Stomach (tissue), 9 donors: Measurements from ENCODE around the gene RAB20. TPM values are rescaled to one million over a fixed set of nuclear protein-coding genes. Genes with fewer than 3 reads are reported as not detected.

ENCODE experiments used
- DNase-seq, 2 donors: peaks; one replicate each; pipeline versions ENCODE4 v3.0.0 to v3.0.0-alpha.2; 2013 to 2019
- H3K27ac ChIP-seq, 5 donors: fragments of 200-600 bp in 4 of 5; sonication (generic) in 4 of 5; one replicate each; pipeline ENCODE4 v1.5.1; 2013 to 2019; ENCODE audit warnings: mild to moderate bottlenecking in 1 of 5, moderate library complexity in 1 of 5
- H3K27me3 ChIP-seq, 3 donors: fragments of 200-600 bp; sonication (generic); one replicate each; pipeline ENCODE4 v1.5.1; 2017 to 2019; ENCODE audit warnings: mixed run types in 1 of 3
- H3K36me3 ChIP-seq, 4 donors: fragments of 200-600 bp; sonication (generic); 1 replicate in 3 of 4; 2 replicates in 1 of 4; pipeline ENCODE4 v1.5.1; 2016 to 2019
- H3K4me1 ChIP-seq, 4 donors: fragments of 200-600 bp; sonication (generic); one replicate each; pipeline ENCODE4 v1.5.1; 2016 to 2019
- H3K4me3 ChIP-seq, 4 donors: fragments of 200-600 bp; sonication (generic) in 3 of 4; one replicate each; pipeline ENCODE4 v1.5.1; 2016 to 2019; ENCODE audit warnings: mild to moderate bottlenecking in 1 of 4
- H3K9me3 ChIP-seq, 4 donors: fragments of 200-600 bp; sonication (generic); one replicate each; pipeline ENCODE4 v1.5.1; 2016 to 2019
- EP300 ChIP-seq: sonication (generic); formaldehyde crosslinking; IDR thresholded peaks from one replicate; pipeline ENCODE4 v1.6.1; 2017; ENCODE audit warnings: antibody characterized with exemption
- POLR2A ChIP-seq, 4 donors: fragments of 450-650 bp; IDR thresholded peaks; one replicate each; pipeline ENCODE4 v1.6.1; 2016; ENCODE audit warnings: antibody characterized with exemption in 4 of 4, control low read depth in 2 of 4, mild to moderate bottlenecking in 1 of 4, moderate library complexity in 1 of 4
- POLR2AphosphoS5 ChIP-seq, 3 donors: sonication (generic); formaldehyde crosslinking; IDR thresholded peaks; one replicate each; pipeline ENCODE4 v1.6.1; 2016; ENCODE audit warnings: antibody characterized with exemption in 3 of 3
- WGBS, 5 donors: extraction: QIAGEN DNeasy Blood & Tissue Kit in 3 of 5; methylation state at CpG; one replicate each; pipeline versions ENCODE4 v1.1.5 to v1.1.7; 2013 to 2018; 5-methylcytosine and 5-hydroxymethylcytosine counted together
- intact Hi-C: fragments of 100-400 bp; cut with DNase I; formaldehyde crosslinking; loops from one replicate; pipeline ENCODE4 v1.15.1; 2023; ENCODE audit warnings: low total_unique reads
- polyA plus RNA-seq, 3 donors: library from polyadenylated mRNA; stranded (reverse); fragments of 200-250 nt; gene quantifications; one replicate each; pipeline ENCODE4 v1.2.3, GENCODE V29; 2013
- total RNA-seq, 5 donors: library from RNA; depleted of rRNA; stranded (reverse); fragments of >200 nt; gene quantifications; one replicate each; pipeline versions ENCODE4 v1.1.0 to v1.2.3, GENCODE V29; 2014 to 2016
- TF ChIP-seq, protein P1 (sequence below), 7 experiments: fragments of 450-650 bp in 4 of 7; fragments of 200-600 bp in 3 of 7; sonication (generic) in 3 of 7; IDR thresholded peaks; one replicate each; pipeline ENCODE4 v1.5.1; 2016 to 2019; ENCODE audit warnings: antibody characterized with exemption in 7 of 7, control low read depth in 2 of 7, mild to moderate bottlenecking in 1 of 7
- donor health status: healthy with polysubstance abuse.
- donor health status: Bipolar disorder and iron deficiency.
- donor health status: healthy.

RAB20 gene
- total and polyA plus RNA-seq, 8 donors = 11.7 to 44.6 (median 29.5) TPM

DNA sequence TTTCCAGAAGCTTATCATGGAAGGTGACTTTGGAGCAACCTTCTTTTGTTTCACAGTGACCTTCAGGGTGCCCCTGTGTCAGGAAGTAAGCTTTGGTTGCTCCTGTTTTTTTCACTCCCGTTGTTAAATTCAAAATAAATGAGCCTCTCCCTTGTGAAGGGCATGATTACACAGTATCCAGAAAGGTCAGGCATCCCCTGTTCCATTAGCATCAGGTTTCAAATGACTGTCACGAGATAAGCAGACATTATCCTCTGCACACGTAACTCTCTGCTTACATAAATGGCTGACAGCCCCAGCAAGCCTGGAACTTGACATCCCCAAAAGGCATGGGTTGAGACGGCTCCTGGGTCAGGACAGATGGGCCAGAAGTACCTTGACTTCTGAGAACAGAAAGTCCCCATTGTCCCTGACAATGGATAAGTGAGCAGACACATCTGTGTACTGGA is 52.0 kb downstream of the RAB20 start:
- H3K9me3 ChIP-seq = no peaks in the 10 kb centered on the region
- peaks cover 32 to 63% (median 46%) of the 10 kb centered on the region in 4 donors for H3K4me1 ChIP-seq
- peaks cover 24 to 90% (median 86%) of the 10 kb centered on the region in 4 donors for H3K36me3 ChIP-seq
- H3K27me3 ChIP-seq = no peaks in the 10 kb centered on the region
- intact Hi-C loops = no loop called here
- no peak overlapping the region for H3K4me3 ChIP-seq
- no peak for DNase-seq
- peak in 1 of 3 donors; percentile 27 for TF ChIP-seq POLR2AphosphoS5 (IDR thresholded peaks at IDR 0.05)
- peak; percentile 80 for TF ChIP-seq EP300
- TF ChIP-seq POLR2A (IDR thresholded peaks at IDR 0.05) = no peak
- 34 to 50% (median 41%) methylated on average over 4 of the region's 4 CpGs for WGBS, 5 donors
- peak overlapping the region in 4 of 5 donors; percentile 23 to 91 (median 54) for H3K27ac ChIP-seq

DNA sequence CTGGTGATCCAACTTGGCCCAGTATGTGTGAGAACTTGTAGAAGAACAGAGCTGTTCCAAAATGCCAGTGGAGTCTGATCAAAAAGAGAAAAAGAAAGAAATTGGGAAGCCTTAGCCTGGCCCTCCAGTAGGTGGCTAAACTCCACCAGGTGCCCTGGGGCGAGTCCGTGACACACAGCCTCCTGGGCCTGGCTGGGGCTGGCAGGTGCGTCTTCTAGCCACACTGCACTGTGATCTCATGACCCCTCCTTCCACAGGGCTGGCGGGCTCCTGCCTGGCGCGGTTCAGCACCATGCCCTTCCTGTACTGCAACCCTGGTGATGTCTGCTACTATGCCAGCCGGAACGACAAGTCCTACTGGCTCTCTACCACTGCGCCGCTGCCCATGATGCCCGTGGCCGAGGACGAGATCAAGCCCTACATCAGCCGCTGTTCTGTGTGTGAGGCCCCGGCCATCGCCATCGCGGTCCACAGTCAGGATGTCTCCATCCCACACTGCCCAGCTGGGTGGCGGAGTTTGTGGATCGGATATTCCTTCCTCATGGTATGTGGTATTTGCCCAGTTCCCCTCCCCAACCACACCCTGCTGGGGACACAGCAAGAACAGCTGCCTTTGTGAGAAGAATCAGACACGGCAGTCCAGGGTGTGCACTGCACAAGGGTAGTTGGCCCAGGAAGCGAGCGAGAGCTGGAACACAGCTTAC is 53.7 kb downstream of the RAB20 start:
- H3K36me3 ChIP-seq = peaks cover 35 to 90% (median 87%) of the 10 kb centered on the region in 4 donors
- no peaks in the 10 kb centered on the region for H3K27me3 ChIP-seq
- TF ChIP-seq POLR2A (IDR thresholded peaks at IDR 0.05) (no peak), POLR2AphosphoS5 (IDR thresholded peaks at IDR 0.05) (peak in 2 of 3 donors; percentile 28 to 65)
- TF ChIP-seq, protein P1, sequence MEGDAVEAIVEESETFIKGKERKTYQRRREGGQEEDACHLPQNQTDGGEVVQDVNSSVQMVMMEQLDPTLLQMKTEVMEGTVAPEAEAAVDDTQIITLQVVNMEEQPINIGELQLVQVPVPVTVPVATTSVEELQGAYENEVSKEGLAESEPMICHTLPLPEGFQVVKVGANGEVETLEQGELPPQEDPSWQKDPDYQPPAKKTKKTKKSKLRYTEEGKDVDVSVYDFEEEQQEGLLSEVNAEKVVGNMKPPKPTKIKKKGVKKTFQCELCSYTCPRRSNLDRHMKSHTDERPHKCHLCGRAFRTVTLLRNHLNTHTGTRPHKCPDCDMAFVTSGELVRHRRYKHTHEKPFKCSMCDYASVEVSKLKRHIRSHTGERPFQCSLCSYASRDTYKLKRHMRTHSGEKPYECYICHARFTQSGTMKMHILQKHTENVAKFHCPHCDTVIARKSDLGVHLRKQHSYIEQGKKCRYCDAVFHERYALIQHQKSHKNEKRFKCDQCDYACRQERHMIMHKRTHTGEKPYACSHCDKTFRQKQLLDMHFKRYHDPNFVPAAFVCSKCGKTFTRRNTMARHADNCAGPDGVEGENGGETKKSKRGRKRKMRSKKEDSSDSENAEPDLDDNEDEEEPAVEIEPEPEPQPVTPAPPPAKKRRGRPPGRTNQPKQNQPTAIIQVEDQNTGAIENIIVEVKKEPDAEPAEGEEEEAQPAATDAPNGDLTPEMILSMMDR (IDR thresholded peaks at IDR 0.05) = peak in 4 of 7 experiments; percentile 18 to 71 (median 48)
- H3K4me3 ChIP-seq = peak overlapping the region in 1 of 4 donors; percentile 9
- no peaks in the 10 kb centered on the region for H3K9me3 ChIP-seq
- intact Hi-C loops = no loop called here
- H3K4me1 ChIP-seq = peaks cover 32 to 71% (median 46%) of the 10 kb centered on the region in 4 donors
- peak; percentile 80 to 91 for DNase-seq
- peak overlapping the region; percentile 85 to 94 (median 89) for H3K27ac ChIP-seq
- 35 to 70% (median 48%) methylated on average over 20 to 23 of the region's 23 CpGs for WGBS, 5 donors

GRCh38 chr13:110506859-110507566 is 54.5 kb downstream of the RAB20 start:
- H3K27me3 ChIP-seq = no peaks in the 10 kb centered on the region
- H3K27ac ChIP-seq = peak overlapping the region; percentile 85 to 94 (median 89)
- H3K9me3 ChIP-seq = no peaks in the 10 kb centered on the region
- 27 to 57% (median 35%) methylated on average over 17 of the region's 17 CpGs for WGBS, 5 donors
- TF ChIP-seq, protein P1 (IDR thresholded peaks at IDR 0.05) = no peak
- peak; percentile 51 for TF ChIP-seq EP300
- TF ChIP-seq POLR2AphosphoS5 (IDR thresholded peaks at IDR 0.05) = peak; percentile 69 to 92 (median 80)
- DNase-seq = peak; percentile 94 to 95
- peaks cover 33 to 90% (median 87%) of the 10 kb centered on the region in 4 donors for H3K36me3 ChIP-seq
- no peak overlapping the region for H3K4me3 ChIP-seq
- intact Hi-C loops = no loop called here
- H3K4me1 ChIP-seq = peaks cover 32 to 71% (median 46%) of the 10 kb centered on the region in 4 donors

DNA sequence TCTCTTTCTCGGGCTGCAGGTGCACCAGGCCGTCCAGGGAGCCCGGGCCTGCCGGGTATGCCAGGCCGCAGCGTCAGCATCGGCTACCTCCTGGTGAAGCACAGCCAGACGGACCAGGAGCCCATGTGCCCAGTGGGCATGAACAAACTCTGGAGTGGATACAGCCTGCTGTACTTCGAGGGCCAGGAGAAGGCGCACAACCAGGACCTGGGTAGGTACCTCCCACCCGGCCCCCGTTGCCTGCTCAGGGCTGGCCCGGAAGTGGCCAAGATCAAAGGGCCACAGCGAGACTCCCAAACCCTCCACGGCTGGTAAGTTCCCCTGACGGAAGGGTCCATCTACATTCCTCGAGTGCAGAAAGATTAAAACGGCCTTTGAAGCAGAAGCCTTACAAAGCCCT is 55.1 kb downstream of the RAB20 start:
- H3K36me3 ChIP-seq = peaks cover 39 to 90% (median 87%) of the 10 kb centered on the region in 4 donors
- H3K9me3 ChIP-seq = no peaks in the 10 kb centered on the region
- peak overlapping the region; percentile 85 to 94 (median 89) for H3K27ac ChIP-seq
- H3K4me3 ChIP-seq = no peak overlapping the region
- no peaks in the 10 kb centered on the region for H3K27me3 ChIP-seq
- TF ChIP-seq, protein P1 (IDR thresholded peaks at IDR 0.05) = no peak
- no peak for TF ChIP-seq POLR2AphosphoS5 (IDR thresholded peaks at IDR 0.05)
- no peak for TF ChIP-seq EP300
- no peak for TF ChIP-seq POLR2A (IDR thresholded peaks at IDR 0.05)
- DNase-seq = peak in 1 of 2 donors; percentile 44
- intact Hi-C loops = no loop called here
- H3K4me1 ChIP-seq = peaks cover 32 to 71% (median 46%) of the 10 kb centered on the region in 4 donors
- WGBS, 5 donors = 29 to 67% (median 44%) methylated on average over 16 to 18 of the region's 18 CpGs
